ENCODE results near the gene PNPLA3. TPM values are rescaled to one million over a fixed set of nuclear protein-coding genes. Genes with fewer than 3 reads are reported as not detected.

Gene PNPLA3
- total RNA-seq, 1 experiment from 2014 or later, result 17.5 TPM

GRCh38 chr22:43974028-43974545, 50.5 kb downstream of the PNPLA3 start:
- Histone ChIP-seq H4K91ac (ENCODE audit: insufficient read length, low read depth, low read length) (no peak overlapping the region), H2BK120ac (ENCODE audit: low read depth, low read length, poor library complexity, severe bottlenecking) (no peak overlapping the region), H2BK15ac (ENCODE audit: low read depth, low read length) (no peak overlapping the region), H3K18ac (ENCODE audit: insufficient read length, low read depth, low read length) (no peak overlapping the region), H4K5ac (ENCODE audit: insufficient read length, low read depth, low read length) (no peak overlapping the region), H3K14ac (ENCODE audit: insufficient read depth, low read length) (no peak overlapping the region), H2BK12ac (ENCODE audit: insufficient read length, low read depth, low read length) (no peak overlapping the region), H4K20me1 (ENCODE audit: control insufficient read depth, insufficient read depth, insufficient read length) (no peaks in the 10 kb centered on the region), H4K8ac (replicated peaks; ENCODE audit: insufficient read length, low read depth, low read length) (no peak overlapping the region), H3K23me2 (ENCODE audit: insufficient read length, low read depth, low read length, poor library complexity, severe bottlenecking) (no peaks in the 10 kb centered on the region), H3K4ac (ENCODE audit: low read depth, low read length) (no peak overlapping the region), H2BK5ac (ENCODE audit: insufficient read length, low read length) (no peak overlapping the region), H3K79me1 (ENCODE audit: insufficient read depth, low read depth, low read length, poor library complexity, severe bottlenecking) (no peaks in the 10 kb centered on the region), H3K27me3 (ENCODE audit: insufficient read depth, low read length) (no peaks in the 10 kb centered on the region), H2AFZ (ENCODE audit: low read length) (no peak overlapping the region), H3K9me3 (ENCODE audit: control insufficient read depth, low read depth, low read length) (no peaks in the 10 kb centered on the region), H2BK20ac (ENCODE audit: low read depth, low read length, poor library complexity, severe bottlenecking) (no peak overlapping the region), H3K4me2 (ENCODE audit: insufficient read depth, insufficient read length, low read length) (no peak overlapping the region), H3K27ac (ENCODE audit: insufficient read length, low read depth, low read length) (no peak overlapping the region), H3K9ac (ENCODE audit: extremely low read depth, insufficient read length, low read length) (no peak overlapping the region), H3T11ph (ENCODE audit: low read length) (no peak overlapping the region), H3K56ac (ENCODE audit: insufficient read length, low read depth, low read length) (no peak overlapping the region), H2AK5ac (ENCODE audit: insufficient read length, low read length) (no peak overlapping the region), H3K4me1 (ENCODE audit: insufficient read depth, low read length) (no peaks in the 10 kb centered on the region), H3K23ac (ENCODE audit: insufficient read length, low read depth, low read length) (no peak overlapping the region), H3K79me2 (ENCODE audit: insufficient read depth, low read length) (no peaks in the 10 kb centered on the region)
- Mint-ChIP-seq H3K4me3 (no peak overlapping the region), H3K27ac (peak overlapping the region in 1 of 3 experiments; percentile 6; a peak in 2 of 7 replicates), H3K4me1 (no peaks in the 10 kb centered on the region), H3K9me3 (no peaks in the 10 kb centered on the region), H3K27me3 (ENCODE audit: low read depth) (no peaks in the 10 kb centered on the region), H3K36me3 (ENCODE audit: insufficient read depth in 1 of 3, low read depth in 3 of 3) (peaks cover 35 to 82% (median 64%) of the 10 kb centered on the region in 3 experiments; a peak in 6 of 7 replicates)
- TF ChIP-seq, protein P1, sequence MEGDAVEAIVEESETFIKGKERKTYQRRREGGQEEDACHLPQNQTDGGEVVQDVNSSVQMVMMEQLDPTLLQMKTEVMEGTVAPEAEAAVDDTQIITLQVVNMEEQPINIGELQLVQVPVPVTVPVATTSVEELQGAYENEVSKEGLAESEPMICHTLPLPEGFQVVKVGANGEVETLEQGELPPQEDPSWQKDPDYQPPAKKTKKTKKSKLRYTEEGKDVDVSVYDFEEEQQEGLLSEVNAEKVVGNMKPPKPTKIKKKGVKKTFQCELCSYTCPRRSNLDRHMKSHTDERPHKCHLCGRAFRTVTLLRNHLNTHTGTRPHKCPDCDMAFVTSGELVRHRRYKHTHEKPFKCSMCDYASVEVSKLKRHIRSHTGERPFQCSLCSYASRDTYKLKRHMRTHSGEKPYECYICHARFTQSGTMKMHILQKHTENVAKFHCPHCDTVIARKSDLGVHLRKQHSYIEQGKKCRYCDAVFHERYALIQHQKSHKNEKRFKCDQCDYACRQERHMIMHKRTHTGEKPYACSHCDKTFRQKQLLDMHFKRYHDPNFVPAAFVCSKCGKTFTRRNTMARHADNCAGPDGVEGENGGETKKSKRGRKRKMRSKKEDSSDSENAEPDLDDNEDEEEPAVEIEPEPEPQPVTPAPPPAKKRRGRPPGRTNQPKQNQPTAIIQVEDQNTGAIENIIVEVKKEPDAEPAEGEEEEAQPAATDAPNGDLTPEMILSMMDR (conservative IDR thresholded peaks at IDR 0.05), result no peak
- no CpG with 5 or more reads among the region's 19 CpGs for WGBS (ENCODE audit: extremely low coverage, insufficient read length, low lambda C conversion rate)
- DNase-seq, result no peak
